Suppressor macrophage treated with lipopolysaccharide for 1 hour (primary cell): ENCODE measurements around the gene SF3B6.

Source experiments
- DNase-seq, 3 donors: peaks; one replicate each; pipeline ENCODE4 v3.0.0-alpha.2; 2020 to 2022

The SF3B6 gene

GRCh38 chr2:24088821-24089359 is 12.8 kb upstream of the SF3B6 start:
- DNase-seq, result peak; percentile 15 to 26 (median 18)

DNA sequence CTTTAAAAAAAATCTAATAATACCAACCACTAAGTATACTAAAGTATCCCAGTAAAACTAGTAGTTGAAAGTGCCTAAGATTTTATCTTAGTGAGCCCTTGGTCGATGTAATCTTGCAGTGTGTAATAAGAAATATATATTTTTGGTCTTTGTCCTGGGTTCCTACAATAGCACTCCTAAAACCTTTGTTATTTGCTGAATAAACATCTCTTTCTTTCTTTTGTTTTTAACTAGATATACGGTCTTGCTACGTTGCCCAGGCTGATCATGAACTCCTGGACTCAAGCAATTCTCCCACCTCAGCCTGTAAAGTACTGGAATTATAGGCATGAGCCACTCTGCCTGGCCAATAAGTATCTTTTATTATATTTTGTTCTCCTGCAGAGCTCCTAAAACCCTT is 10.9 kb upstream of the SF3B6 start:
- no peak for DNase-seq

- no peak for DNase-seq
These were observed 10.1 kb upstream of the SF3B6 start for GRCh38 chr2:24086241-24086640.

DNA sequence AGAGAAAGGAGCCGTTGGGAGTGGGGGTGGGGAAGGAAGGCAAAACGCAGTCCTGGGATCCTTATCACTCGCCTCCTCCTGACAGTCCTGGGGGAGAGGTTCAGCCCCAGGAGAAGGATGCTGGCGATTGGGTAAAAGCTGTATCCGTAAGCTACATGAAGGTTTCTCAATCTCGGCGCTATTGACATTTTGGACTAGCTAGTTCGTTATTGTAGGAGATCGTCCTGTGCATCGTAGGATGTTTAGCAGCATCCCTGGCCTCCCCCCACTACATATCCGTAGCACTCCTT is 9.0 kb upstream of the SF3B6 start:
- DNase-seq, result no peak

DNA sequence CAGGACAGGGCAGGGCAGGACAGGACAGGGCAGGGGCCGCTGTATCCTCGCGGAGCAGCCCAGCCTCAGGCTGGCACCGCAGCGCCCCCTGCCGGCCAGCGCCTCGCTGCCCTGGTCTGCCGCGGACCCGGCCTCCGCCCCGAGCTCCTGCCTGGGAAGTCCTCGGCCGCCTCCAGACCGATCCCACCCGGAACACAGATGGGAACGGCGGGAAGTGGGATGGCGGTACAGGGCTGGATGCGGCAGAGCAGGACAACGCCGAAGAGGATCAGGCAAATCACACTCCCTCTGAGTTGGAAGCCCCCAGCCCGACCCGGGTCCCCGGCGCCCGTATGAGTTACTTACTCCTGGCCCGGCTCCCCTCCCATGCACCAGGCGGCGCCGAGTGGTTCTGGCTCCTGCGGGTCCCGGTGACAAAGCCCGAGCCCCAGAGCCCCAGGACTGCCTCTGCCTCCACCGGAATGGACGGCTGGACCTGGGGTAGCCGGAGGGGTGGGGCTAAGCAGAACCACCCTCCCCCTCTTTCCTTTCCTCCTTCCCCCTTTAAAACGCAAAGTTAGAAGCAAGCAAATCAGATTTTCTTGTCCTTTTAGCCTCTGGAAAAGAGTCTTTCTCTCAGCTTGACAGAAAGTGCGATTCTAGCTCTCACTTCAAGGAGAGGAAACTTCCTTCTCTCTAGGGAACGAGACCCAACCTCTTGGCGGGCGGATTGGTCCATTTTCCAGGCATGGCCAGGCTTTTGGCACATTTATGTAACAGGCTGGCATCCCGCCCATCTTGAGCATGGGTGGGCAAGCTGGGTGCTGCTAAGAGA is 8.5 kb upstream of the SF3B6 start, which contains the start of gene TP53I3:
TP53I3 (minus strand) TSS at position 449 of the 814 bp plus-strand sequence. CDS start 508 bp downstream, outside the sequence.
- peak; percentile 92 to 97 (median 96) for DNase-seq

DNA sequence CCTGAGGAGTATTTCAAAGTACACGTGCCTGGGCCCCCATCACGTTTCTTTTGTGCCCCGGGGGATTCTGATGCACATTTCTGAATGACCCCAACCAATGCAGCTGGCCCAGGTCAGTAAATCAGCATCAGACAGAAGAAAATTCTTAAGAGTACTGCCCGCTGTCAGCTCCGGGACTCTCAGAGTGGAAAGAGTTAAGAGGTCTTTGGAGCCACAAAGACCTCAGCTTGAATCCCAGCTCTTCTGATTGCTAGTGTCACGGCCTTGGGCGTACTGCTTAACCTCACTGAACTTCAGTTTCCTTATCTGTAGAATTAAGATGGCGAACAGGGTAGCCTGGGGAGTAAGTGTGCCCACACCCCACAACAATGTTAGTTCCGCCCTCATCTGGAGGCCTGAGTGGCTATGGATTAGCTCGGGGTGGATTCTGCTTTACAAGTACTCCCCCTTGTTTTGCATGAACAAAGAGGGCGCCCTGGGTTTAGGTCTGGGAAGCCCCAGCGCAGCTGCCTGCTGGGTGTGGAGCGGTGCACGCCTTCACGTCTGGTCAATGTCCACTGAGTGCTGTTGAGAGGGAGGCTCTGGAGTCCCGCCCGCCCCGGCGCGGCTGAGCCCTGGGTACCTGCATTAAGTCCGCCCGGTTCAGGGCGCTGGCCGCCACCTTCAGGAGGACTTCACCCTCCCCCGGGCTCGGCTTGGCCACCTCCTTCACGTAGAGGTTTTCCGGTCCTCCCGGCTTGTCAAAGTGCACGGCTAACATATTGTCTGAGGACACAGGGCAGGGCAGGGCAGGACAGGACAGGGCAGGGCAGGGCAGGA is 7.7 kb upstream of the SF3B6 start:
- peak; percentile 91 to 94 (median 91) for DNase-seq

DNA sequence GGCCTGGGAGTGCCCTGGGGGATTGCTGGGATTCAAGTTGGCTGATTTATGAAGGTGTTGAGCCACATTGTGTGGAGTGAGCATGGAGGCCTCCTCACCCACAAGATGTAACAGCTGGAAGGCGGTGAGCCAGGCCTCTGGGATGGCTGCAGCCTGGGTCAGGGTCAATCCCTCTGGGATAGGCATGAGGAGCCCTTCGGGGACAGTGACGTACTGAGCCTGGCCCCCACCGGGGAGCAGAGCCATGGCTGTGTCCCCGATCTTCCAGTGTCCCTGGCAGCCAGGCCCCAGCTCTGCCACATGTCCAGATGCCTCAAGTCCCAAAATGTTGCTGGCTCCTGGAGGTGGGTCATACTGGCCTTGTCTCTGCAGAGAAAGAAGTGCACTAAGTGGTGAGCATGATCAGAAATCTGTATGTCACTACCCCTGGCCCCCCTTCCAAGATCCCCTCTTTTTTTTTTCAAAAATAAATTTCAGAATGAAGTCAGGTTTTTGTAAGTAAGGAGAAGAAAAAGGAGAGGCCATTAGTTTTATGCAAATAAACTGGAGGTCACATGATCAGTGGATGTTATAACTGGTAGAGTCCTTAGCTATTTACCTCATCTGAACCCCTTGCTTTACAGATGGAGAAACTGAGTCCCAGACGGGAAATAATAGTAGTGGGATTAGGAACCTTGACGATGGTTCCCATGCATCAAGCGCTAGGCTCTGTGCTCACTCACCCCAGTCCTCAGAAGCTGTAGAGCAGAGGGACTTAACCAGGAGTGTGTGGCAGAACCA is 6.9 kb upstream of the SF3B6 start:
- no peak for DNase-seq

- DNase-seq, result no peak
These were observed 4.6 kb upstream of the SF3B6 start for GRCh38 chr2:24080701-24081100.

GRCh38 chr2:24077879-24078278 is 1.8 kb upstream of the SF3B6 start:
- DNase-seq, result no peak

GRCh38 chr2:24077535-24077877 is 1.4 kb upstream of the SF3B6 start:
- DNase-seq, result no peak

GRCh38 chr2:24076849-24077534 is 866 bp upstream of the SF3B6 start:
- peak; percentile 43 to 60 (median 45) for DNase-seq

- no peak for DNase-seq
These were observed 867 bp downstream of the SF3B6 start for GRCh38 chr2:24075259-24075658.

DNA sequence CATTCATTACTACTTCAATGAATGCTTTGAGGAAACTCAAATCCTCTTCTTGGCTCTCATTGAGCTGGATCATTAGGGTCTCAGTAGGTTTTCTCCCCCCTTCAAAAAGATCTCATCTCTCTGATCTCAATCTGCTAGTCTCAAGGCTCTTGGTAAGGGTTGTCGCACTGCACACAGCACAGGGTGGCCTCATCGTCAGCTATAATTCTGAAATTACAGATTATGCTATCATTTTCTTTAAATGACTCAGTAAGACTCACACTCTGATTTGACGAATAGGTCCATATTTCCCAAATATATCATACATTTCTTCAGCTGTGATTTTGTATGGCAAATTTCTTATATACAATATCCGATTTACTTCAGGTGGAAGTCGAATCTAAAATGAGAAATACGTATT is 2.3 kb downstream of the SF3B6 start:
- no peak for DNase-seq

DNA sequence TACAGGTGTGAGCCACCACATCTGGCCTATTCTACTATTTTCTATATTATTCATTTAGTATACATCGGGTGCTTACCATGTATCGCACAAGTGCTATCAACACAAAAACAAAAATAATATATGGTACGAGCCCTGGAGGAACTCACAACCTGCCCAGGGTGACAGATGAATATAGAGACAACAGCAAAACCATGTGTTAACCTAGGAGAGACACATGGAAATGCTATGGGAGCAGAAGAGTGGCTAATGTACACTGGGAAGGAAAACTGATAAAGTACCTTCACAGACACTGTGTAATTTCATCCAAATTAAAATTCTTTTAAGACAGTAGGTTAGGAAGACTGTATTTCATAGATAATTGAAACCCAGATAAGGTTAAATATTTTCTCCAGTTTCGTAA is 3.9 kb downstream of the SF3B6 start:
- no peak for DNase-seq

DNA sequence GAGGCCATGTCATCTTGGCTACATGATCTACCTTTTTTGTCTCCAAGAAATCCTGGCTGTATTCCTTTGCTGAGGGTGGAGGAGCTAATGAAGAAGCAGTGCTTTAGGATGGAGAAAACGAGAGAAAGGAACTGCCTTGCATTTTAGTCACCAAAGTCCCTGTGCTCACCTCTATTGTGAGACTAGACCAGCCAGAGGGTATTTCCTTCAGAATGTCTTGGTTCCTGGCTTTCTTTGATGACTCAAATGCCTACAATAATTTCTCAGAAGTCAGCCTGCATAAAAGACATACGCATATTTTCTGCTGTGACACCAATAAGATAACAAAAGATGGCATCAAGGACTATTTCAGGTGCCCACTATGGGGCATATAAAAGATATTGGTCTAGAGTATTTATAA is 10.8 kb downstream of the SF3B6 start:
- no peak for DNase-seq

GRCh38 chr2:24058564-24059271 is 17.4 kb downstream of the SF3B6 start:
- DNase-seq, result peak in 2 of 3 donors; percentile 27 to 48

DNA sequence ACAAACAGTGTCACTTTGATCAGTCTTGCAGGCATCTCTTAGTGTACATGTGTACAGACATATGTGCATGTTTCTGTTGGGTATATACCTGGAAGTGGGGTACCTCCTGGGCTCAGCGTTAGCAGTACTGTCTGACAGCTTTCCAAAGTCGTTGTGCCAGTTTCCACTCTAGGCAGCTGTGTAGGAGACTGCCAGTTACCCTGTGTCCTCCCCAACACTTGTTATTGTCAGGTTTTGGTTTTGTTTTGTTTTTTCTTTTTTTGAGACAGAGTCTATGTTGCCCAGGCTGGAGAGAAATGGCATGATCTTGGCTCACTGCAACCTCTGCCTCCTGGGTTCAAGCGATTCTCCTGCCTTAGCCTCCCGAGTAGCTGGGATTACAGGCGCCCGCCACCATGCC is 20.4 kb downstream of the SF3B6 start:
- no peak for DNase-seq

GRCh38 chr2:24054366-24055010 is 21.6 kb downstream of the SF3B6 start:
- no peak for DNase-seq

- no peak for DNase-seq
These were observed 23.2 kb downstream of the SF3B6 start for GRCh38 chr2:24052951-24053350.

DNA sequence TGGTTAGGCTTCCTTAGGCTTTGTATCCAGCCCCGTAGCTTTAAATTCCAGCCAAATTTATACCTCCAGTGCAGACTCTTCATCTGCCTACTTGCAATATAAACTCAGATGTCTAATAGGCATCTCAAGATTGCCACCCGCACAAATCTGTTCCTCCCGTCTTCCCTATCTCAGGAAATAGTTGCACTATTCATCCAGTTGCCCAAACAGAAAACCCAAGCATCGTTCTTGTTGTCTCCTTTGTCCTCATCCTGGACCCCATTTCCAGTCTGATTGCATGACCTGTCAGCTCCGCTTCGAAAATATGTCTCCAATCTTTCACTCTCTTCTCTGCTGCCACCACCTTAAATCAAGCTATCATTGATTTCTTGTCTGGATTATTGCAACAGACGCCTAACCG is 24.3 kb downstream of the SF3B6 start:
- DNase-seq, result no peak
